K562 (cell line): ENCODE data around the gene STARD3NL. TPM values are rescaled to one million over a fixed set of nuclear protein-coding genes. Genes with fewer than 3 reads are reported as not detected.

Experiments used
- ATAC-seq: fragments of 200-7000 bp; cut with Tn5 transposase; 3 replicates; pipeline ENCODE4 v1.9.1; 2020; ENCODE audit warnings: moderate library complexity
- BruUV-seq: library from RNA; stranded (reverse); fragments of 400-500 nt; replicated peaks from 2 replicates; lab custom pipeline; 2021; lab: Mats Ljungman, UMichigan
- CTCF ChIA-PET: fragments of 300-600 bp; formaldehyde crosslinking; extraction: SDS; loops from one replicate; lab custom pipeline; 2021; ENCODE audit warnings: low intra/inter-chr PET ratio; lab: Yijun Ruan, JAX
- POLR2A ChIA-PET: fragments of 300-600, 350-650 bp; sonication (Branson Sonifier 250); formaldehyde crosslinking; extraction: SDS; loops from one replicate; lab custom pipeline; 2021; ENCODE audit warnings: antibody characterized with exemption, inconsistent platforms; lab: Yijun Ruan, JAX
- DNase-seq, 4 experiments: peaks; one replicate each; pipeline versions ENCODE4 v3.0.0 to v3.0.0-alpha.2; 2011 to 2018; ENCODE audit warnings: low spot score in 3 of 4, mixed read lengths in 3 of 4; ENCODE audit errors: extremely low read depth in 1 of 4
- FAIRE-seq: peaks from 2 replicates; lab custom pipeline; 2011; peaks lifted over from hg19 to GRCh38; lab: Jason Lieb, UNC
- H2AFZ ChIP-seq: 2 replicates; pipeline ENCODE4 v1.6.0; 2011; ENCODE audit warnings: low read depth, low read length, control low read depth, inconsistent platforms
- H3K27ac ChIP-seq: fragments of 200-600 bp; 3 replicates; pipeline ENCODE4 v1.8.0; 2011; ENCODE audit warnings: low read depth, mild to moderate bottlenecking, control low read depth, inconsistent platforms, low read length, moderate library complexity, mixed read lengths; ENCODE audit errors: extremely low read depth
- H3K27me3 ChIP-seq, 2 experiments: fragments of 300-600 bp in 1 of 2; 2 replicates in 1 of 2; 3 replicates in 1 of 2; pipeline versions ENCODE4 v1.6.0 to v1.8.0; 2011; ENCODE audit warnings: inconsistent platforms in 2 of 2, low read length in 2 of 2, mild to moderate bottlenecking in 1 of 2, mixed read lengths in 1 of 2, moderate library complexity in 1 of 2; ENCODE audit not compliant: control insufficient read depth in 2 of 2, insufficient read depth in 2 of 2
- H3K36me3 ChIP-seq: fragments of 300-600 bp; 3 replicates; pipeline ENCODE4 v1.8.0; 2011; ENCODE audit warnings: mild to moderate bottlenecking, low read length, inconsistent platforms; ENCODE audit not compliant: control insufficient read depth, insufficient read depth
- H3K4me1 ChIP-seq, 2 experiments: fragments of 200-600 bp in 1 of 2; replicated peaks in 1 of 2; 2 replicates in 1 of 2; 3 replicates in 1 of 2; pipeline versions ENCODE4 v1.5.1 to v1.8.0; 2011; ENCODE audit warnings: inconsistent platforms in 2 of 2, low read length in 2 of 2, mild to moderate bottlenecking in 1 of 2, mixed read lengths in 1 of 2, moderate library complexity in 1 of 2; ENCODE audit not compliant: control insufficient read depth in 2 of 2, insufficient read depth in 2 of 2
- H3K4me2 ChIP-seq: 2 replicates; pipeline ENCODE4 v1.6.1; 2011; ENCODE audit warnings: low read length, control low read depth, inconsistent platforms, mixed read lengths; ENCODE audit not compliant: insufficient read depth
- H3K4me3 ChIP-seq: fragments of 200-600 bp; sonication (generic), shearing (Covaris generic); 2 replicates; pipeline ENCODE4 v1.5.1; 2016; ENCODE audit warnings: control low read depth, inconsistent platforms
- H3K79me2 ChIP-seq: fragments of 200-600 bp; 3 replicates; pipeline ENCODE4 v1.8.0; 2011; ENCODE audit warnings: low read length, inconsistent platforms; ENCODE audit not compliant: control insufficient read depth, insufficient read depth
- H3K9ac ChIP-seq, 2 experiments: 2 replicates each; pipeline versions ENCODE4 v1.6.0 to v1.6.1; 2011; ENCODE audit warnings: low read depth in 2 of 2, low read length in 2 of 2, control low read depth in 1 of 2, inconsistent platforms in 1 of 2, mild to moderate bottlenecking in 1 of 2, mixed read lengths in 1 of 2; ENCODE audit not compliant: insufficient read depth in 1 of 2
- H3K9me1 ChIP-seq: one replicate; pipeline ENCODE4 v1.6.0; 2011; ENCODE audit warnings: inconsistent platforms, mild to moderate bottlenecking, low read length, moderate library complexity; ENCODE audit not compliant: control insufficient read depth, insufficient read depth
- H3K9me3 ChIP-seq: replicated peaks from 2 replicates; pipeline ENCODE4 v1.5.1; 2011; ENCODE audit warnings: low read depth, low read length, inconsistent platforms; ENCODE audit not compliant: control insufficient read depth, insufficient read depth
- H4K20me1 ChIP-seq: replicated peaks from 2 replicates; pipeline ENCODE4 v1.6.1; 2011; ENCODE audit warnings: low read length, inconsistent platforms, mixed read lengths; ENCODE audit not compliant: control insufficient read depth, insufficient read depth
- E2F6 ChIP-seq, 2 experiments: IDR thresholded peaks; 2 replicates each; pipeline ENCODE4 v1.6.1; 2011; ENCODE audit warnings: borderline replicate concordance in 1 of 2, control low read depth in 1 of 2, low read depth in 1 of 2, low read length in 1 of 2, mild to moderate bottlenecking in 1 of 2, mixed read lengths in 1 of 2, moderate library complexity in 1 of 2; ENCODE audit not compliant: insufficient read depth in 1 of 2, insufficient read length in 1 of 2, poor library complexity in 1 of 2, severe bottlenecking in 1 of 2; ENCODE audit errors: extremely low read depth in 1 of 2
- FOSL1 ChIP-seq: fragments of 200-800 bp; sonication (Bioruptor generic); conservative IDR thresholded peaks from 2 replicates; pipeline ENCODE4 v1.6.1; 2016; ENCODE audit warnings: missing genetic modification characterization, missing compliant biosample characterization
- HINFP ChIP-seq: fragments of 450-650 bp; conservative IDR thresholded peaks from 2 replicates; pipeline ENCODE4 v1.6.1; 2016; ENCODE audit warnings: missing genetic modification characterization, low read depth, mild to moderate bottlenecking, control low read depth, missing compliant biosample characterization
- IRF9 ChIP-seq: fragments of 450-650 bp; IDR thresholded peaks from 2 replicates; pipeline ENCODE4 v1.6.1; 2016; ENCODE audit warnings: missing biosample characterization, missing genetic modification characterization
- KDM2B ChIP-seq: fragments of 250-450 bp; sonication (Bioruptor Pico); IDR thresholded peaks from 2 replicates; pipeline ENCODE4 v1.8.0; 2021; ENCODE audit warnings: mild to moderate bottlenecking, moderate library complexity
- MCM7 ChIP-seq, 2 experiments: fragments of 450-650 bp; IDR thresholded peaks; 2 replicates each; pipeline ENCODE4 v1.6.1; 2016 to 2018
- MECOM ChIP-seq: fragments of 250-450 bp; sonication (Bioruptor Pico); IDR thresholded peaks from 2 replicates; pipeline ENCODE4 v1.8.0; 2022; ENCODE audit warnings: inconsistent platforms
- SPI1 ChIP-seq: IDR thresholded peaks from 2 replicates; pipeline ENCODE4 v1.6.1; 2011; ENCODE audit warnings: low read depth, low read length, control low read depth, borderline replicate concordance
- ZNF384 ChIP-seq: IDR thresholded peaks from 2 replicates; pipeline ENCODE4 v1.6.1; 2012; ENCODE audit warnings: low read depth, low read length, improper control_type of control experiment
- ZNF583 ChIP-seq: fragments of 250-450 bp; sonication (Bioruptor Pico); IDR thresholded peaks from 2 replicates; pipeline ENCODE4 v1.4.0; 2020
- ZNF639 ChIP-seq, 2 experiments: fragments of 200-800 bp in 1 of 2; sonication (Bioruptor generic) in 1 of 2; sonication (generic) in 1 of 2; formaldehyde crosslinking in 1 of 2; IDR thresholded peaks in 1 of 2; conservative IDR thresholded peaks in 1 of 2; 2 replicates each; pipeline versions ENCODE4 v1.5.0 to v1.6.1; 2016 to 2020; ENCODE audit warnings: missing compliant biosample characterization in 1 of 2, missing genetic modification characterization in 1 of 2, missing genetic modification reagents in 1 of 2
- WGBS: fragments of 100-300 bp; shearing (Covaris generic); methylation state at CpG from one replicate; pipeline ENCODE4 v1.1.6; 2016; ENCODE audit warnings: low coverage, mixed read lengths; ENCODE audit not compliant: insufficient coverage; ENCODE audit errors: missing lambda C conversion rate; 5-methylcytosine and 5-hydroxymethylcytosine counted together
- in situ Hi-C: fragments of 300-500 bp; cut with MboI; formaldehyde crosslinking; loops from 4 replicates; pipeline ENCODE4 v1.15.0; 2018; ENCODE audit warnings: inconsistent platforms, mixed read lengths
- intact Hi-C: fragments of 100-400 bp; cut with micrococcal nuclease; formaldehyde crosslinking; loops from 2 replicates; pipeline ENCODE4 v1.14.2; 2022
- polyA plus RNA-seq, 8 experiments: library from polyadenylated mRNA; depleted of rRNA in 4 of 8; stranded (reverse) in 5 of 8; unstranded in 3 of 8; fragments of >200 nt; fragmentation: Nextera tagmentation in 2 of 8; fragmentation: Illumina TruSeq in 1 of 8; extraction: Ambion mirVana in 2 of 8; extraction: Trizol in 1 of 8; gene quantifications; 2 replicates each; pipeline versions ENCODE4 v1.2.1 to v1.2.3, GENCODE V29; 2011 to 2014; ENCODE audit warnings: inconsistent platforms in 1 of 8, missing spikeins in 1 of 8
- total RNA-seq, 7 experiments: library from RNA; depleted of rRNA in 6 of 7; stranded (reverse); fragments of >200 nt in 6 of 7; fragmentation: Illumina TruSeq in 2 of 7; extraction: Trizol in 2 of 7; gene quantifications; 2 replicates each; pipeline versions ENCODE4 v1.2.1 to v1.2.3, GENCODE V29; 2011 to 2021; ENCODE audit warnings: low replicate concordance in 1 of 7

The STARD3NL gene
- total and polyA plus RNA-seq, 9 of the 15 experiments (the other 6 are each of a cell fraction or from before 2014, with no cell fraction given) = 42.2 to 90.0 (median 57.6) TPM

GRCh38 chr7:38185395-38186307 lies 7.6 kb downstream of the STARD3NL start:
- FAIRE-seq (peak; percentile 55), DNase-seq (peak in 2 of 4 experiments; percentile 16 to 33), ATAC-seq (no peak; the same call in 2 of the 3 replicates)
- Histone ChIP-seq H3K79me2 (peaks cover 83% of the 10 kb centered on the region), H3K4me3 (no peak overlapping the region), H3K9me1 (no peaks in the 10 kb centered on the region), H3K36me3 (peaks cover 12% of the 10 kb centered on the region; the same call in 1 of the 3 replicates), H3K27ac (peak overlapping the region; percentile 45; the same call in 2 of the 3 replicates), H3K9me3 (0 out of 2 replicates have a peak, but pooled peaks cover 5% of the 10 kb centered on the region), H3K4me1 (peaks cover 0 to 28% of the 10 kb centered on the region in 2 experiments; a peak in 4 of 5 replicates), H4K20me1 (no peaks in the 10 kb centered on the region), H2AFZ (no peak overlapping the region), H3K9ac (no peak overlapping the region), H3K27me3 (no peaks in the 10 kb centered on the region), H3K4me2 (peak overlapping the region; percentile 36)
- 47% methylated on average over 6 of the region's 6 CpGs for WGBS
- in situ Hi-C loops (no loop called here), intact Hi-C loops (no loop called here)
- POLR2A ChIA-PET = interaction anchor here (0.6 to 3.5 kb wide), 2 partner anchors 14 to 152 kb away, joined by 3 to 15 read pairs; no protein-coding TSS in a partner anchor
- TF ChIP-seq ZNF639 (CRISPR knock-in tag; conservative IDR thresholded peaks at IDR 0.05 in 1 of 2, IDR thresholded peaks at IDR 0.05 in 1 of 2) (no peak), HINFP (tag) (no peak), SPI1 (peak; percentile 6; the same call in 1 of the 2 replicates), KDM2B (no peak), MCM7 (IDR thresholded peaks at IDR 0.05) (no peak), FOSL1 (tag) (peak; percentile 48; the same call in 1 of the 2 replicates), ZNF384 (no peak), E2F6 (IDR thresholded peaks at IDR 0.05; ENCODE audit: borderline replicate concordance in 1 of 2, extremely low read depth in 1 of 2, insufficient read depth in 1 of 2, insufficient read length in 1 of 2, low read depth in 1 of 2, low read length in 1 of 2, poor library complexity in 1 of 2, severe bottlenecking in 1 of 2) (no peak), ZNF583 (no peak), MECOM (peak; percentile 81), IRF9 (tag) (no peak)
- BruUV-seq = no TSS peak
- CTCF ChIA-PET = no interaction called here
